ENCODE data around the gene PRDM8. TPM values are rescaled to one million over a fixed set of nuclear protein-coding genes. Genes with fewer than 3 reads are reported as not detected.

PRDM8 gene
- total RNA-seq, 1 experiment from 2014 or later = 5.3 TPM

- no peak for ATAC-seq
- Histone ChIP-seq H3K4me3 (ENCODE audit: low read depth in 2 of 2, low read length in 2 of 2) (no peak overlapping the region), H3K27ac (ENCODE audit: low read length) (no peak overlapping the region), H3K36me3 (ENCODE audit: control insufficient read depth, insufficient read depth, low read length) (no peaks in the 10 kb centered on the region), H3K4me1 (ENCODE audit: control insufficient read depth, insufficient read depth, low read length) (no peaks in the 10 kb centered on the region), H3K9me3 (ENCODE audit: control insufficient read depth, insufficient read depth, low read depth, low read length) (no peaks in the 10 kb centered on the region), H3K27me3 (ENCODE audit: control insufficient read depth, insufficient read depth, low read length) (no peaks in the 10 kb centered on the region)
- no TSS peak for BruUV-seq (replicated peaks)
- intact Hi-C loops (cut with micrococcal nuclease; ENCODE audit: unreplicated experiment) (loop anchor here (5.0 kb wide), 1 partner anchor 101 kb away; no protein-coding TSS in a partner anchor), in situ Hi-C loops (cut with HindIII; ENCODE audit: low pct_unique_long_range_greater_than_20kb, low sequenced_read_pairs) (no loop called here)
- TF ChIP-seq SIN3A (IDR thresholded peaks at IDR 0.05; ENCODE audit: borderline replicate concordance, insufficient read depth, low read depth, low read length) (no peak), POLR2AphosphoS5 (IDR thresholded peaks at IDR 0.05; ENCODE audit: low read depth, low read length) (no peak), REST (IDR thresholded peaks at IDR 0.05; ENCODE audit: insufficient read depth in 1 of 2, low read depth in 2 of 2, low read length in 1 of 2) (no peak), TCF7L2 (IDR thresholded peaks at IDR 0.05; ENCODE audit: low read depth, low read length) (no peak), CTCF (IDR thresholded peaks at IDR 0.05) (no peak)
- no peak for DNase-seq (ENCODE audit: low read depth, low spot score)
- ChIA-PET POLR2A (no interaction called here), CTCF (no interaction called here)
Measured at GRCh38 chr4:80231180-80231579, 33.9 kb downstream of the PRDM8 start.

- TF ChIP-seq CTCF (IDR thresholded peaks at IDR 0.05) (no peak), SIN3A (IDR thresholded peaks at IDR 0.05; ENCODE audit: borderline replicate concordance, insufficient read depth, low read depth, low read length) (no peak)
- intact Hi-C loops (cut with micrococcal nuclease; ENCODE audit: unreplicated experiment) (loop anchor here (5.0 kb wide), 1 partner anchor 99 kb away; no protein-coding TSS in a partner anchor), in situ Hi-C loops (cut with HindIII; ENCODE audit: low pct_unique_long_range_greater_than_20kb, low sequenced_read_pairs) (no loop called here)
- Histone ChIP-seq H3K4me3 (ENCODE audit: low read depth in 2 of 2, low read length in 2 of 2) (no peak overlapping the region), H3K9me3 (ENCODE audit: control insufficient read depth, insufficient read depth, low read depth, low read length) (no peaks in the 10 kb centered on the region), H3K36me3 (ENCODE audit: control insufficient read depth, insufficient read depth, low read length) (no peaks in the 10 kb centered on the region), H3K4me1 (ENCODE audit: control insufficient read depth, insufficient read depth, low read length) (no peaks in the 10 kb centered on the region), H3K27ac (ENCODE audit: low read length) (no peak overlapping the region), H3K27me3 (ENCODE audit: control insufficient read depth, insufficient read depth, low read length) (no peaks in the 10 kb centered on the region)
- ChIA-PET CTCF (interaction anchor here (0.6 kb wide), 1 partner anchor 56 kb away, joined by 3 read pairs; no protein-coding TSS in a partner anchor), POLR2A (no interaction called here)
- BruUV-seq (replicated peaks) = no TSS peak
- DNase-seq (ENCODE audit: low read depth, low spot score) (no peak), ATAC-seq (no peak)
Measured at GRCh38 chr4:80232707-80233370, 35.5 kb downstream of the PRDM8 start.
